Panc1 (cell line): ENCODE measurements around the gene INPP4A.
"Not testable (repeated sequence)": the region's sequence is repeated elsewhere in the genome, so short reads cannot be mapped to it uniquely, and the experiment has no call there.

Experiments
- POLR2AphosphoS5 ChIP-seq: IDR thresholded peaks from 2 replicates; pipeline ENCODE4 v1.6.1; 2012; ENCODE audit warnings: mild to moderate bottlenecking, low read depth, low read length, moderate library complexity
- TCF7L2 ChIP-seq: IDR thresholded peaks from 2 replicates; pipeline ENCODE4 v1.6.1; 2011; ENCODE audit warnings: mild to moderate bottlenecking, low read depth, low read length, inconsistent platforms
- TF ChIP-seq, protein P1 (sequence below): fragments of 450-650 bp; IDR thresholded peaks from 2 replicates; pipeline ENCODE4 v1.5.1; 2017; ENCODE audit warnings: mild to moderate bottlenecking

DNA sequence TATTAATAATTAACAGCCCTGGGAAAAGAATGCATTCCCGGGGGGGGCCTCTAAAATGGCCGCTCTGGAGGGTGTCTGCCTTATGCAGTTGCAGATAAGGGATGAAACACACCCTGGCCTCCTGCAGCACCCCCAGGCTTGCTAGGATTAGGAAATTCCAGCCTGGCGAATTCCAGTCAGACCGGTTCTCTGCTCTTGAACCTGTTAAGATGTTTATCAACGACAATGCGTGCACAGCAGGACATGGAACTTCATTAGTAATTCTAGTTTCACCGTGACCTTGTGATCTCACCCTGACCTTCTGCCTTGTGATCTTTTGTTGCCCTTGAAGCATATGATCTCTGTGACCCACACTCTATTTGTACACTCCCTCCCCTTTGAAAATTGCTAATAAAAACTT lies 30.4 kb upstream of the INPP4A start:
- TF ChIP-seq, protein P1, sequence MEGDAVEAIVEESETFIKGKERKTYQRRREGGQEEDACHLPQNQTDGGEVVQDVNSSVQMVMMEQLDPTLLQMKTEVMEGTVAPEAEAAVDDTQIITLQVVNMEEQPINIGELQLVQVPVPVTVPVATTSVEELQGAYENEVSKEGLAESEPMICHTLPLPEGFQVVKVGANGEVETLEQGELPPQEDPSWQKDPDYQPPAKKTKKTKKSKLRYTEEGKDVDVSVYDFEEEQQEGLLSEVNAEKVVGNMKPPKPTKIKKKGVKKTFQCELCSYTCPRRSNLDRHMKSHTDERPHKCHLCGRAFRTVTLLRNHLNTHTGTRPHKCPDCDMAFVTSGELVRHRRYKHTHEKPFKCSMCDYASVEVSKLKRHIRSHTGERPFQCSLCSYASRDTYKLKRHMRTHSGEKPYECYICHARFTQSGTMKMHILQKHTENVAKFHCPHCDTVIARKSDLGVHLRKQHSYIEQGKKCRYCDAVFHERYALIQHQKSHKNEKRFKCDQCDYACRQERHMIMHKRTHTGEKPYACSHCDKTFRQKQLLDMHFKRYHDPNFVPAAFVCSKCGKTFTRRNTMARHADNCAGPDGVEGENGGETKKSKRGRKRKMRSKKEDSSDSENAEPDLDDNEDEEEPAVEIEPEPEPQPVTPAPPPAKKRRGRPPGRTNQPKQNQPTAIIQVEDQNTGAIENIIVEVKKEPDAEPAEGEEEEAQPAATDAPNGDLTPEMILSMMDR, result not testable (repeated sequence)
- TF ChIP-seq POLR2AphosphoS5, TCF7L2: not testable (repeated sequence)
